ENCODE measurements around the gene CTTNBP2.

CTTNBP2 gene

DNA sequence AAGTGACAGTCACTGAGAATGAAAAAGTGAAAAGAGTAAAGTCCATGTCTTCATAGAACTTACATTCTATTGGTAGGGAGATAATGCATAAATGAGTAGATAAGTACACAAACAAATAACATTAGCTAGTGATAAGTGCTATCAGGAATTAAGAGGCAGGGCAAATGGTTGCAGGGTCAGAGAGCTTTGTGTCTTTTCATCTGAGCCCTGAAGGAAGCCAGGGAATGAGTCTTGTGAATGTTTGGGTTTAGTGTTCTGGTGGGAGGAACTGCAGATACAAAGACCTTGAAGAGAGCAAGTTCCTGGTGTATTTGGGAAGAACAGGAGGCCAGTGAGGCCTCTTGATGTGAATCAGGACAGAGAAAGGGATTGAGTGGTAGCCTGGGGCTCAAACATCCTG lies 183.8 kb downstream of the CTTNBP2 start:
- no peak for DNase-seq (ENCODE audit: low read depth)

DNA sequence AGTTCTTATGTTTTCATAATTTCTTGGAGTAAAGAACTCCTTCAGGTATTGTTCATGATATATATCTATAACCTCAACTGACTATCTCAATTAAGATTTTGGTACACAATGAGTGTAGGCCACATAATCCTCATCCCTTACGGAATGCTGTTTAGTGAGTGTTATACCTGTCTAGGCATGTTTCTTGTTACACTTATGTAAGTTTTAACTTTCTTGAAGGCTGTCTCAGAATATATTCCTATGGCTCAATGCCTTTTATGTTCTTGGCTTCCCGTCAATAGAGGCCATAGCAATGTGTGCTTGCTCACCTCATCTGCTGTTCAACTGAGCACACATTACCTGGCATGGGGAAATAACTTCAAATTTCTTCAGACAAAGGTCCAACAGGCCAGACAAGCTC lies 185.1 kb downstream of the CTTNBP2 start:
- no peak for DNase-seq (ENCODE audit: low read depth)

DNA sequence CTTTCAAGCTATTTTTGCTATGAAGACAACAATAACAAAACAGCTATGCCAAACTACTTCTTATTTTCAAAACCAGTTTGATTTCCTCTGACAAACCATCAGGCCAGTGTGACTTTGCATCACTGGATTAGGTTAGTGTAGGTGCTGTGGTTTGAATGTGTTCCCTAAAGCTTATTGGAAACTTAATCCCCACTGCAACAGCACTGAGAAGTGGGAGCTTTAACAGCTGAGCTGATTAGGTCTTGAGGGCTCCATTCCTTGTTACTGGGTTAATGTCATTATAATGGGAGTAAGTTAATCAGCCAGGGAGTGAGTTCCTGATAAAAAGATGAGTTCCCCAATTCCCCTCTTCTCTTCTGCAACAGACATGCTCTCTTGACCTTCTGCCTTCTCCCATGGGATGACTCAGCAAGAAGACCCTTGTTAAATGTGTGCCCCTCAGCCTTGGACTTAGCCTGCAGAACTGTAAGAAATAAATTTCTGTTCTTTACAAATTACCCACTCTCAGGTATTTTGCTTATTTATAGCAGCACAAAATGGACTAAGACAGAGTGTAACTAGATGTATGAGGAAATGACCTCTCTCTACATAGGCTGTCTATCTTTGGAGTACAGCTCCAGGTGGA lies 186.8 kb downstream of the CTTNBP2 start:
- DNase-seq (ENCODE audit: low read depth): no peak

DNA sequence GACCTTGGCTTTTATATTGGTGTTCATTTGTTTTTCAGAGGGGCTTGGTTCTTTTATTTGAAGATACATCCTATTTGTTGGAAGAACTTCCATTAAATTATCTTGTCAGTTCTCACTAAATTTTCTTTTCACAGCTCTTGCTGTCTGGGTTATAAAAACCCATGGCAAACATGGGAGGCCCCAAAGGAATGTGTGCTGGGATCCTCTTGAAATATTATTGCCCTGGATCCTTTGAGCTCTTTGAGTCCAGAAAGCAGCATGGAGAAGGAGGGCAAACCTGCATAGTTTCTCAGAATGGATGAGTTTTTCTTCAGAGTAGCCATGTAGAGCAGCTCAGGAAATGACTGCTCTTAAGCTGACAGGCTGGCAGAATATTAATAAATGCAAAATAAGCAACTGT lies 187.4 kb downstream of the CTTNBP2 start:
- DNase-seq (ENCODE audit: low read depth): no peak

DNA sequence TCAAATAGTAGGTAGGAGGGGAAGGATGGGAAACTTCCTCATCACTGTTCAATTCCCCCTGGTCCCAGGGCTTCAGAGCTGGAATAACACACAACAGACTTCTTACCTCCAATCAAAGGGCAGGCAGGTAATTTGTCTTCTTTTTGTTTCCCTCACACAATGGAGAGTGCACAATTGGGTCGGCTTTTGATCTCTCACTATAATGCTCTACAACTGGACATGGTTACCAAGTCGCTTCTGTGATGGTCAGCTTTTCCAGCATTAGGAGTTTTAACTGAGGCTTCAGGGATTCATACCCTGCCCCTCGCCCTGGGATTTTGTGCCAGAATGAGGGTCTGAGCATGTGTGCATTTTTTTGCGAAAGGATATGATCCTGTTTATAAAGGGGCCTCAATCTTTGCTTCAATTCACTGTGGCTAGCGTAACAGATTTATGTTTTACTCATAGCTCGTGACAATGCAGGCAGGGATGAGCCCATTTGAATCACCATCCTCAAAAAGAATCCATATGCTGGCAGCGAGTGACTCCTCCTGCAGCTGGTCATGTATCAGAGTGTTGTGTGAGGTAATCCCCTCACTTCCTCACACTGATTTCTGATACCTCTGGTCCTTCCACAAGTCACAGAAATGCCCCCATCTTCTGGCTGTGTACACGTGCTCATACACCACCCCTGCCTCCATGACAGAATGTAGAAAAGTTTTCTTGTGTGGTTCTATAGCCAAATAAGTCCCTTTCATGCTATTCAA lies 189.6 kb downstream of the CTTNBP2 start:
- DNase-seq (ENCODE audit: low read depth): no peak

DNA sequence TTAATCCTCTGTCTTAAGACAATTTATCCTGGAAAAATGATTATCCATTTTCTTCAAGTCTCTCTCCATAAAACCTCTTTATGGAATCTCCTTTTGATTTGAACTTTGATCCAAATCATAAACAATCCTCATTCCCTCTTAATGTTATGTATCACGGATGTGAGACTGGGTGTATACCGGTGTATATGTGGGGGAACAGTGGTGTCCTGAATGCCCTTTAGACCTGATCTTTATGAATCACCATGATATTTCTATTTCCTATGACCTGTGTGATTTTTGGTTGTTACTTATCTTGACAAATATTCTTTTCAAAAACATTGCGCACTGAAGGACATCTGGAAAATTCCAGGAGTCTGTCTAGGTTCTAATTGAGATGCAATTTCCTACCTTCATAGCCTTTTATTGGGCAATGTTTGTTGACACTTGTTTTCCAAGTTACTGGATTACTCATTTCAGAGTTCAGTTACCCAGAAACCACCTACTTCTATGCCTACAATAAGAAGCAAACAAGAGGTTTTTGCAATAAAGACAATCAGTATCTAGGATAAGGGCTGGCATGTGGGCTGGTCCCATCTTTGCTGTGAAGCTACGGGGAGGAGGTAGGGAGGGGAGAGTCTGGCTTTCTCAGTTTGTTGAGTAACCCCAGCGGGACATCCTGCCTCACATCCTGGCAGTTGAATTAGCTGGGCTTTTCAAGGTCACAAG lies 190.4 kb downstream of the CTTNBP2 start:
- DNase-seq (ENCODE audit: low read depth): no peak

DNA sequence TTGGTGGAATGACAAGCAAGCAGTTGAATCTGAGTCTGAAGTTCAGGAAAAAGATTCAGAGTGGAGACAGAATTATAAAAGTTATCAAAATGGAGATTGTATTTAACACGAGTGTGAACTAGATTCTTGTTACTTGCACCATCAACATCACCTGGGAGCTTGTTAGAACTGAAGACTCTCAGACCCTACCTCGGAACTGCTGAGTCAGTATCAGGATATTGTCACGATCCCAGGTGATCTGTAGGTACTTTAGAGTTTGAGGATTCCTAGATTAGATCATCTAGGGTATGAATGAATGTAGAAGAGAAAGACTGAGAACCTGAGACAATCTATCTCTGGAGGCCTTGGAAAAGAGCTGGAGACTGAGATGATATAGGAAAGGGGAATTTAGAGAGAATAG lies 194.1 kb downstream of the CTTNBP2 start:
- no peak for DNase-seq (ENCODE audit: low read depth)

DNA sequence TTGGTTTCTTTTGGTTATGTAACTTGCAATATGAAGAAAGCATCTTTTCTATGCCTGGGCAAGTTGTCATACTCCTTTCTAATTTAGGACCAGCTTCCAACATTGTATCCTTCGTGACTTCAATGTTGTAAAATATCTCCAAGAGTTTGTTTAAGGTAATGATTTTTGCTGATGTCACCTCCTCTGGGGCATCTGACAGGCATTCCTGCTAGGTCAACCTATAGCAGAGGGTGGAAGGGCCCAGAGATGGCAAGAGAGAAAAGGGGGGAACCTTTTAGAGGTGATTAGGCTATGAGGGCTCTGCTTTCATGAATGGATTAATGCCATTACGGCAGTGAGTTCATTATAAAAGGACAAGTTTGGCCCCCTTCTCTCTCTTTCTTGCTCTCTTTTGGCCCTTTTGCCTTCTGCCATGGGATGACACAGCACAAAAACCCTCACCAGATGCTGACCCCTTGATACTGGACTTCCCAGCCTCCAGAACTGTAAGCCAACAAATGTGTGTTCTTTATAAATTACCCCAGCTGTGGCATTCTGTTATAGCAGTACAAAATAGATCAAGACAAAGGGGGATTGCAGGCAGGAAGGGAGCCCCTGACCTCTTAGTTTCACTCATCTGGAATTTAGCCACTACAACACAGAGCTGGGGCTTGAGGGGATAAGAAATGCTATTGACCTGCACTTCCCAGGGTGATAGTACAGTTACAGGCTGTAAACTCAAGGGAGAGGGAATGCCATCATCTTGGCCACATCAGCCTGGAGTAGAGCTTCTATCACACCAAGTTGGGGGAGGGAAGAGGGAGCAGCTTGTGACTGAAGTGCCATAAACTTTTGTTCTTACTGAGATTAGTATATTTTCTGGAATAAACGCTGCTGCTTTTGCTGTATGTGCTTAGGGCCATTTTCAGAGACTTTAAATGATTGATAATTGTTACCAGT lies 197.5 kb downstream of the CTTNBP2 start:
- no peak for DNase-seq (ENCODE audit: low read depth)

DNA sequence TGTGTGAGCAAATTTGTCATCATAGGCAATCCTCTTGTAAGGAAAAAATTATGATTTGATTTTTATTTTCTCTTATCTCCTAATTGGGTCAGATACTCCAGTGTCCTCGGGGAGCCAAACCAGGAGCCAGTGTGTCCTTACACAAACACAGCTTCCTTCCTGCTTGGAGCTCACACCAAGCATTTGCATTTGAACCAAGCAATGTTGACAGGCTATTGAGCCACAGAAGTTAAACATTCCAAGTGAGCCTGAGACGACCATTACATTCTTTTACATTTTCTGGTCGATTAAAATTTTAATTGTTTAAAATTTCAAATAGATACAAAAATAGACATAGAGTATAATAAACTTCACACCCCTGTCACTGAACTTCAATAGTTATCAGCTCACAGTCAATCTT lies 198.6 kb downstream of the CTTNBP2 start:
- no peak for DNase-seq (ENCODE audit: low read depth)

DNA sequence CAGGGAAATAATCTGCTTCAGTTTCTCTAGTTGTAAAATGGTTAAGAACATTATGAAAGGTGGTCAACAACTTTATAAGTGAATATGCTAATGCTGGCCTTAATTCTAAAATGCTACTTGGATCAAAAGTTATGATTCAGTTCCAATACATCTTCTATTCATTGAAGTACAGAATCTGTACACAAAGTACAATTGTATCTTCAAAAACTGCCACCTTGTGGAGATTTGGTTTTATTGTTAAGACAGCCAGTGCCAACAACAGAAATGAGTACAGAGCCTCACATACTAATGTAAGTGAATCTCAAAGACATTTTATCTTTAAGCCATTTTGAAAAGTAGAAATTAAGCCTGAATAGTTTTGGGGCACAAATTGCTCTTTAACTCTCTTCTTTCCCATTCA lies 199.4 kb downstream of the CTTNBP2 start:
- DNase-seq (ENCODE audit: low read depth): no peak

DNA sequence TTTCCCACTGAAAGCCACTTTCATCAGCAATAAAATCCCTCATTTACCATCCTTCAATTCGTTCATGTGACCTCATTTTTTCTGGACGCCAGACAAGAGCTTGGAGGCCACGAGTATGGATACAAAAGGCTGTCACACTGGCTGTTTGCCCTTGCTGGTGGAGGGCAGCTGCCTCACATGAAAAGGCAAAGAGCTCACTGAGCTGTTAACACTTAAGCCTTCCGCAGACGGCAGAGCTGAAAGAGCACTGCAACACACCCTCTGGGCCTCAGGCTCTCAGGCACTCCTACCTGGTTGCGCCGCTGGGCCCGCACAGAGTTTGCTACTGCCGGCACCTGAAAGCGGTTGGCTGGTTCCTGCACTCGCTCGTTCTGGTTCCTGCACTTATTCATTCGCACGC lies 199.9 kb downstream of the CTTNBP2 start:
- DNase-seq (ENCODE audit: low read depth): no peak

DNA sequence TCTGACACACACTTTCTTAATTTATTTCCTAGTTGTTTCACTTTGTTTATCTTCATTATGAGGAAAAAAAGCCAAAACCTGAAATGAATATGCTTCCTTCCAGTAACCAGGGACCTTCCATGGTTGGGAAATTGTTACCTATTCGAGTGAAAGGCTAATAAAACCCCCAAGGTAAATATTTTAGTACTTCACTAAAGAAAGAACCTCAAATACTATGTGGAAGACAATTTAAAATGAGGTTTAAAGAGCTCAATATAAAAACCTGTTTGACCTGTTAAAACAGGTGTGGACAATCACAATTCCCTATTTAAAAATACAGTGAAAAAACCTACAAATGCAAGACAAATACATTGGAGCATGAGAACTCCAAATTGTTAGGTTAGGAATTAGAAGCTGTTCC lies 200.8 kb downstream of the CTTNBP2 start:
- no peak for DNase-seq (ENCODE audit: low read depth)

DNA sequence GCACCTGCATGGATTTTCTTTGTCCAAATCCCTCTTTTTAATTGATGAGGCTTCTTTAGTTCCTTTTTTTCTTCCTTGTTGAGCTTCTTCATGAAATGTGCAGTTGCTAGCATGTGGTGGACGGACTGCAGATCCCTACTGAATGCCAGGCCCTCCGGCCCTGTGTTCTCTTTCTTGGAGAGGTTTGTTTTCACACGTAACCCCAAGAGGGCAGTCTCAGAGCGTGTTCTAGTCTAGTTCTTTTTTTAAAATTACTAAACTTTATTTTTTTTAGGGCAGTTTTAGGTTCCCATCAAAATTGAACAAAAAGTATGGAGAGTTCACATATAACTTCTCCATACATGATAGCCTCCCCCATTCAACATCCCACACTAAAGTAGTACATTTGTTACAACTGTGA lies 203.4 kb downstream of the CTTNBP2 start:
- no peak for DNase-seq (ENCODE audit: low read depth)

DNA sequence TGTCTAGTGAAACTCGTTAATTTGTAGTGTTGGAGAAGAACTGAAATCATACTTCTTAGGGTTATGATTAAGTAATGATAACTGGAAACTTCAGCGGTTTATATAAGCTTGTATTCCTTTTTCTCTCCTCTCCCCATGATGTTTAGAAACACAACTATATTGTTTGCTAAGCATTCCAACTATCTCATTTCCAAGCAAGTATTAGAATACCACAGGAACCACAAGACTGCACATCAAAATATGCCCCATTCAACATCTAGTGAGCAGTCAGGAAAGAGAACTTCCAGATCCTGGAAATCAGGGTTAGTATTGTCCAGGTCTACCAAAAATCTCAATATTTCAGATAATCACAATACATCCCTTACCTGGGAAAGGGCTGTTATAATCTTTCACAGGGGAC lies 205.8 kb downstream of the CTTNBP2 start:
- no peak for DNase-seq (ENCODE audit: low read depth)

DNA sequence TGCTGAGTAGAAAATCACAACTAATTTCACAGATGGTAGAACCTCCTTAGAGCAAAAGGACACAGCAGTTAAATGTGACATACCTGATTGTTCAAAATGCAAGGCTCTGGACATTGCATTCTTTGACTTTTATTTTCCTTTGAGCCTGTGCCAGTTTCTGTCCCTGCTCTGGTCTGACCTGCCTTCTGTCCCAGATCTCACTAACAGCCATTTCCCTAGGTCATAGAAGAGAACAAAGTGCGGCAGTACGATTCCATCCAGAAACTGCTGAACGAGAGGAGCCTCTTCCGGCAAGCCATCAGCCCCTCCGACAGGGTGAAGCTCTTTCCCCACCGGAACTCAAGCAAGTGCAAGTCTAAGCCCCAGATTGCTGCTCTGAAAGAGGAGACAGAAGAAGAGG lies 206.6 kb downstream of the CTTNBP2 start:
- DNase-seq (ENCODE audit: low read depth): no peak

DNA sequence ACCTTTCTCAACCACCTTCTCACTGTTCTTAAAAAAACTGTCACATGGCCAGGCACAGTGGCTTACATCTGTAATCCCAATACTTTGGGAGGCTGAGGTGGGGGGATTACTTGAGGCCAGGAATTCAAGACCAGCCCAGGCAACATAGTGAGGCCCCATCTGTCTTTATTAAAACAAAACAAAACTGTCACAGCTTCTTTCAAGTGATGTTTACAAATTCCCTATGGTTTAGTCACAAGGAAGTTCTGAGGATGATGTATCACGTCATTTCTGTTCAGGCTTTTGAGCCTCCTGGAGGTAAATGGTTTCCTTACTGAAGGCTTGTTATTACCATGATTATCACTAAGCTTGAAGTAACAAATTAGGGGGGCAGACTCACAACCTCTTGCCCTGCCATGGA lies 207.2 kb downstream of the CTTNBP2 start:
- no peak for DNase-seq (ENCODE audit: low read depth)

DNA sequence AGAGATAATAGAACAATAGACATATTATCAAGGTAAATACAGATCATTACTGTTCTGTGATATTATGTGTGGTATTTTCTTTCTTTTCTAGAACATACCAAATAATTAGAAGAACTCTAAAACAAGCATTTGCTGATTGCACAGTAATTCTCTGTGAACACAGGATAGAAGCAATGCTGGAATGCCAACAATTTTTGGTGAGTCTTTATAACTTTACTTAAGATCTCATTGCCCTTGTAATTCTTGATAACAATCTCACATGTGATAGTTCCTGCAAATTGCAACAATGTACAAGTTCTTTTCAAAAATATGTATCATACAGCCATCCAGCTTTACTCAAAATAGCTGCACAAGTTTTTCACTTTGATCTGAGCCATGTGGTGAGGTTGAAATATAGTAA lies 207.9 kb downstream of the CTTNBP2 start:
- DNase-seq (ENCODE audit: low read depth): no peak

DNA sequence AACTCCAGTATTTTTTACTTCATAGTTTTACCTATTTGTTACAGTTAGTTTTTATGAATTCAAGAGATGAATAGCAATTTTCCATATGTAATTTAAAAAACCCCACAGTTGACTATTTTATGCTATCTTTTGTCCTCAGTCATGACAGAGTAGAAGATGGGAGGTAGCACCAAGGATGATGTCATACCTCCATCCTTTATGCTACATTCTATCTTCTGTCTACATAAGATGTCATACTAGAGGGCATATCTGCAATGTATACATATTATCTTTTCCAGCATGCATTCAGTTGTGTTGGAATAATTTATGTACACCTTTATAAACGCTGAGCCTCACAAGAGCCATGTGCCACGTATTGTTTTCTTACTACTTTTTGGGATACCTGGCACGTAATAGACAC lies 209.2 kb downstream of the CTTNBP2 start:
- DNase-seq (ENCODE audit: low read depth): no peak

DNA sequence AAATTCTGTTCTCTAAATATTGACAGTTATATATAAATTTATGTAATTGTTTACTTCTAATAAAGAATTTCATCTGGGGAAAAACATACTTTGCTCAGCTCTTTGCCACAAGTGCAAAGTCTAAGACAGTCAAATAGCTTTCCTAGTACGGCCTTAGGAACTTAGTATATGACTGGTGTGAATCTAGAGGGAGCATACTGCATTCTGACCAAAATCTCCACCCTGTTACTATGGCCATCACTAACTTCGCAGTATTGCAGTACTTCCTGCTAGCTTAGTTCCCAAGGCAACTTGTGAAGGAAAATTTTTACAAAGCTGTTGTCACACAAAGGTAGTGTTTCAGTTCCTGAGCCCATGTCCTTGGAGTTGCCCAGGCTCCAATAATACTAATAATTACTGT lies 211.9 kb downstream of the CTTNBP2 start:
- DNase-seq (ENCODE audit: low read depth): no peak
